ENCODE data around the gene FGFRL1.

FGFRL1 gene

GRCh38 chr4:965766-966134 is 45.7 kb upstream of the FGFRL1 start:
- H3K4me3 ChIP-seq (ENCODE audit: low read length) = no peak overlapping the region
- DNase-seq (ENCODE audit: low read depth) = no peak
- TF ChIP-seq, protein P1, sequence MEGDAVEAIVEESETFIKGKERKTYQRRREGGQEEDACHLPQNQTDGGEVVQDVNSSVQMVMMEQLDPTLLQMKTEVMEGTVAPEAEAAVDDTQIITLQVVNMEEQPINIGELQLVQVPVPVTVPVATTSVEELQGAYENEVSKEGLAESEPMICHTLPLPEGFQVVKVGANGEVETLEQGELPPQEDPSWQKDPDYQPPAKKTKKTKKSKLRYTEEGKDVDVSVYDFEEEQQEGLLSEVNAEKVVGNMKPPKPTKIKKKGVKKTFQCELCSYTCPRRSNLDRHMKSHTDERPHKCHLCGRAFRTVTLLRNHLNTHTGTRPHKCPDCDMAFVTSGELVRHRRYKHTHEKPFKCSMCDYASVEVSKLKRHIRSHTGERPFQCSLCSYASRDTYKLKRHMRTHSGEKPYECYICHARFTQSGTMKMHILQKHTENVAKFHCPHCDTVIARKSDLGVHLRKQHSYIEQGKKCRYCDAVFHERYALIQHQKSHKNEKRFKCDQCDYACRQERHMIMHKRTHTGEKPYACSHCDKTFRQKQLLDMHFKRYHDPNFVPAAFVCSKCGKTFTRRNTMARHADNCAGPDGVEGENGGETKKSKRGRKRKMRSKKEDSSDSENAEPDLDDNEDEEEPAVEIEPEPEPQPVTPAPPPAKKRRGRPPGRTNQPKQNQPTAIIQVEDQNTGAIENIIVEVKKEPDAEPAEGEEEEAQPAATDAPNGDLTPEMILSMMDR (conservative IDR thresholded peaks at IDR 0.05; ENCODE audit: low read depth, low read length) = no peak

DNA sequence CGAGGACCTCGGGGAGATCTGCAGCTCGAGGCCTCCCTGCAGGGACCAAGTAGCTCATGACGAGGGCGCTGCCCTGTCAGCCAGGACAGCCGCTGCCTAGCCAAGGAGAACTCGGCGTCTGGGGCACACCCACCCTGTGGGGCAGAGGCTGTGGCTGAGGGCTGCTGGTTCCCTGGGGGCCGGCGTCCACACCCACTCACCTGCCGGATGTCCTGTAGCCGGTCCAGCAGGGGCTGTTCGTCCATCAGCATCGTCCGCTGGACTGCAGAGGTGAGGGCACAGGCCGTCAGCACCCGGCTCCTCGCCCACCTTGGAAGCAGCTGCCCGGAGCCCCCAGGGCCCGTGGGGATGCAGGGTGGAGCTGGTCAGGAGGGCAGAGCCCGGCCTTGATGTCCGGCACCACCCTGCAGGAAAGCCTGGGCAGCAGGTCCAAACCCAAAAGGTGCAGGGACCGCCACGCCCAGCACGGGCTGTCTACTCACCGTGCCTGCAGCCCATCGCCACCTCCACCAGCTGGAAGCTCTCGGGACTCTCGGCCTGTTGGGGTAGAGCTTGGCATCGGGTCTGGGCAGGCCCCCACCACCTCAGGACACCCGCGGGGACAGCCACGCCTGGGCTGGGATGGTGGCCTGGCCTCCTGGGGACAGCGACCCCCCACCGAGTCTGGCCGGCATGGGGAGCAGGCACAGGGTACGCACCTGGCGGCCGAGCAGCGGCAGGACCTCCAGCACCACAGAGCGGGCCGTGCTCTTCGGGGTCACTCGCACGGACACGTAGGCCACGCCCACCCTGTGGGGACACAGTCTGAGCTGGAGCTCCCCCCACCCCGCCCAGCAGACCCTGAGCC is 44.9 kb upstream of the FGFRL1 start:
- TF ChIP-seq, protein P1 (conservative IDR thresholded peaks at IDR 0.05; ENCODE audit: low read depth, low read length) = no peak
- H3K4me3 ChIP-seq (ENCODE audit: low read length) = no peak overlapping the region
- no peak for DNase-seq (ENCODE audit: low read depth)

- DNase-seq (ENCODE audit: low read depth) = no peak
- TF ChIP-seq, protein P1 (conservative IDR thresholded peaks at IDR 0.05; ENCODE audit: low read depth, low read length) = no peak
- no peak overlapping the region for H3K4me3 ChIP-seq (ENCODE audit: low read length)
Observed at GRCh38 chr4:967113-968104, 44.0 kb upstream of the FGFRL1 start.

- no peak overlapping the region for H3K4me3 ChIP-seq (ENCODE audit: low read length)
- TF ChIP-seq, protein P1 (conservative IDR thresholded peaks at IDR 0.05; ENCODE audit: low read depth, low read length) = no peak
- DNase-seq (ENCODE audit: low read depth) = no peak
Observed at GRCh38 chr4:968221-968620, 43.2 kb upstream of the FGFRL1 start.

DNA sequence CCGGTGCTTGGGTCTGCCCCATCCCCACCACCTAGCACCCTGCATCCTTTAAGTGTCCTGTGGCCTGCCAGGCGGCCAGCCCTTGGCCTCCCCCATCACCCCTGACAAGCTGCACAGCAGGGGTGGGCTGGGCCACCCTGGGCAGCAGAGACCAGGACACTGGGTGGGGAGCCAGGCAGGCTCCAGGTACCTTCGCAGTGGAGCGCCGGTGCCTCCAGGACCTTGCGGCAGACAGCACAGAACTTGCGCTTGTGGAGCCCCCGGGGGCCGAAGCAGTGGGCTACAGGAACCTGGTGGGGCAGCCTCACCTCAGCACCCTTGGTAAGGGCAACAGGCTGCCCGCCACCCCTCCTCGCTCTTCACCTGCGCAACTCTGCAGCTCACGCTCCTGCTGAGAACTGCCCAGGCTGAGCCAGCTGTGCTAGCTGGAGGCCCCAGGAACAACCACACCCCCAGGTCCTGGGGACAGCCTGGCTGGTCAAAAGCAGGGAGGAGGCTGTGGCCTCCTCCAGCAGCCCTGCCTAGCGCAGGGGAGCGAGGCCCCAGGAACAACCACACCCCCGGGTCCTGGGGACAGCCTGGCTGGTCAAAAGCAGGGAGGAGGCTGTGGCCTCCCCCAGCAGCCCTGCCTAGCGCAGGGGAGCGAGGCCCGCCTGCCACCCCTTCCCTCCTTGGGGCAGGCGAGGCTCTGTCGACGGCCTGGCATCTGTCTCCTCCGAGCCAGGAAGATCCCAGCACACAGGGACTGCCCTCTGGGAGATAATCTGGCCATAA is 42.6 kb upstream of the FGFRL1 start:
- no peak overlapping the region for H3K4me3 ChIP-seq (ENCODE audit: low read length)
- TF ChIP-seq, protein P1 (conservative IDR thresholded peaks at IDR 0.05; ENCODE audit: low read depth, low read length) = no peak
- no peak for DNase-seq (ENCODE audit: low read depth)

DNA sequence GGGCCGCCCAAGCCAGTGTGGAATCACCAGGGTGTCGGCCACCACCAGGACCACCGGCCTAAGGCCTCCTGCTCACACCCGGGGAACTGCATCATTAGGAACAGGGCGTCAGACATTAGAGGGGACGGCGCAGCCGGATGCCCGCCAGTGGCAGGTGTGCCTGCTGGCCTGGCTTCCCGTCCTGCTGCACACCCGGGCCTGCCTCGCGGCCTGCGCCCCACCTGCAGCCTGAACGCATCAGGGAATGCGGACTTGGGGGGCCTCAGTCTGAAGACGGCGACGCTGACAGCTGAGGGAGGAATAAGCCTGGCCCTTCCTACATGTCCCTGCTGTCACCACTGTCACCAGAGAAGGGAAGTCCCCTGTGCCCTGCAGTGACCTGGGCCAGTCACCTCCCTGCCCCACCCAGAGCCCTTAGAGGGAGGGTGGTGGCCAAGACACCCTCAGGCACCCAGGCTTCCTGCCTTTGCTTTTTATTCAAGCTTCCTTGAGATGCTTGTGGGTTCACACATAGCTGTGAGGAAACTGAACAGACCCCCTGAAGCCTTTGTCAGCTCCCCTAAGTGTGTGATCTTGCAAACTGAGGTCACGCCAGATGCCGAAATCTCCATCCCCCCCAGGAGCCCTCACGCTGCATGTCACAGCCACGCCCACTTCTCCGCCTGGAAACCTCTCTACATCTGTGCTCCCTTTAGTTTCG is 41.2 kb upstream of the FGFRL1 start:
- TF ChIP-seq, protein P1 (conservative IDR thresholded peaks at IDR 0.05; ENCODE audit: low read depth, low read length) = no peak
- no peak for DNase-seq (ENCODE audit: low read depth)
- H3K4me3 ChIP-seq (ENCODE audit: low read length) = no peak overlapping the region

All from retinal pigment epithelial cell (primary cell).